GM21360 (cell line): ENCODE measurements around the gene MSMB.
"Not testable (repeated sequence)": the region's sequence is repeated elsewhere in the genome, so short reads cannot be mapped to it uniquely, and the experiment has no call there.

Experiments
- ATAC-seq: cut with Tn5 transposase; IDR thresholded peaks from one replicate; pipeline ENCODE4 v1.9.1; 2021; ENCODE audit warnings: mild to moderate bottlenecking, moderate library complexity; ENCODE audit not compliant: unreplicated experiment

The MSMB gene

GRCh38 chr10:46046261-46046660 lies at the start of gene MSMB:
Gene MSMB (minus strand): TSS chr10:46046269. CDS start chr10:46046237, 32 bp downstream.
- no peak for ATAC-seq

- ATAC-seq = no peak
Measured at GRCh38 chr10:46094931-46095750, 49.1 kb upstream of the MSMB start.

- no peak for ATAC-seq
Measured at GRCh38 chr10:46094197-46094500, 48.1 kb upstream of the MSMB start.

GRCh38 chr10:46093316-46094196 lies 47.5 kb upstream of the MSMB start:
- ATAC-seq = not testable (repeated sequence)

GRCh38 chr10:46092524-46093081 lies 46.5 kb upstream of the MSMB start:
- ATAC-seq = no peak

GRCh38 chr10:46091828-46092523 lies 45.9 kb upstream of the MSMB start:
- ATAC-seq = no peak

- ATAC-seq = no peak
Measured at GRCh38 chr10:46091080-46091827, 45.2 kb upstream of the MSMB start.

GRCh38 chr10:46090258-46090812 lies 44.3 kb upstream of the MSMB start:
- no peak for ATAC-seq

- not testable (repeated sequence) for ATAC-seq
Measured at GRCh38 chr10:46087381-46087780, 41.3 kb upstream of the MSMB start.

GRCh38 chr10:46084321-46085165 lies 38.5 kb upstream of the MSMB start:
- ATAC-seq = no peak

- no peak for ATAC-seq
Measured at GRCh38 chr10:46080886-46081285, 34.8 kb upstream of the MSMB start.

- no peak for ATAC-seq
Measured at GRCh38 chr10:46079831-46080585, 33.9 kb upstream of the MSMB start.

GRCh38 chr10:46077731-46078413 lies 31.8 kb upstream of the MSMB start:
- no peak for ATAC-seq

- ATAC-seq = no peak
Measured at GRCh38 chr10:46077141-46077554, 31.1 kb upstream of the MSMB start.

- no peak for ATAC-seq
Measured at GRCh38 chr10:46075869-46076268, 29.8 kb upstream of the MSMB start.

- ATAC-seq = no peak
Measured at GRCh38 chr10:46074196-46074946, 28.3 kb upstream of the MSMB start.

- no peak for ATAC-seq
Measured at GRCh38 chr10:46073564-46073963, 27.5 kb upstream of the MSMB start.
